HepG2 (cell line): ENCODE data around the gene FCN1. TPM values are rescaled to one million over a fixed set of nuclear protein-coding genes. Genes with fewer than 3 reads are reported as not detected.

Source experiments
- ATAC-seq: fragments of 200-7000 bp; cut with Tn5 transposase; 3 replicates; pipeline ENCODE4 v1.9.1; 2020; ENCODE audit warnings: mild to moderate bottlenecking, moderate library complexity
- BruUV-seq: library from RNA; stranded (reverse); fragments of 400-500 nt; replicated peaks from 2 replicates; lab custom pipeline; 2021; lab: Mats Ljungman, UMichigan
- CTCF ChIA-PET: fragments of 300-600 bp; formaldehyde crosslinking; extraction: SDS; loops from one replicate; lab custom pipeline; 2021; ENCODE audit warnings: low total read pairs, inconsistent platforms, low intra/inter-chr PET ratio; lab: Yijun Ruan, JAX
- POLR2A ChIA-PET: fragments of 350-600 bp; sonication (Branson Sonifier 250); formaldehyde crosslinking; loops from one replicate; lab custom pipeline; 2020; ENCODE audit warnings: antibody characterized with exemption, inconsistent platforms; lab: Yijun Ruan, JAX
- DNase-seq: peaks from one replicate; pipeline ENCODE4 v3.0.0-alpha.2; 2015; ENCODE audit warnings: low spot score
- FAIRE-seq: peaks from 3 replicates; lab custom pipeline; 2011; peaks lifted over from hg19 to GRCh38; lab: Jason Lieb, UNC
- H2AFZ ChIP-seq: one replicate; pipeline ENCODE4 v1.6.1; 2011; ENCODE audit warnings: low read length, inconsistent platforms
- H3K27ac ChIP-seq: fragments of 300-600 bp; 3 replicates; pipeline ENCODE4 v1.8.0; 2011; ENCODE audit warnings: mixed run types, mild to moderate bottlenecking, mixed read lengths, low read length, inconsistent platforms; ENCODE audit not compliant: insufficient read depth; ENCODE audit errors: extremely low read length
- H3K27me3 ChIP-seq, 2 experiments: fragments of 200-600 bp in 1 of 2; 2 replicates in 1 of 2; 3 replicates in 1 of 2; pipeline versions ENCODE4 v1.6.0 to v1.8.0; 2011; ENCODE audit warnings: low read length in 2 of 2, mild to moderate bottlenecking in 2 of 2, moderate library complexity in 2 of 2, inconsistent platforms in 1 of 2; ENCODE audit not compliant: insufficient read depth in 2 of 2, control insufficient read depth in 1 of 2
- H3K36me3 ChIP-seq, 2 experiments: fragments of 200-600 bp in 1 of 2; replicated peaks in 1 of 2; 2 replicates in 1 of 2; 3 replicates in 1 of 2; pipeline versions ENCODE4 v1.5.1 to v1.8.0; 2011; ENCODE audit warnings: low read length in 2 of 2, inconsistent platforms in 1 of 2; ENCODE audit not compliant: insufficient read depth in 2 of 2, control insufficient read depth in 1 of 2
- H3K4me1 ChIP-seq: 2 replicates; pipeline ENCODE4 v1.5.1; 2012; ENCODE audit warnings: low read length, inconsistent platforms; ENCODE audit not compliant: insufficient read depth
- H3K4me2 ChIP-seq: 2 replicates; pipeline ENCODE4 v1.6.0; 2011; ENCODE audit warnings: low read depth, low read length, inconsistent platforms
- H3K4me3 ChIP-seq, 3 experiments: fragments of 200-600 bp in 1 of 3; sonication (generic), shearing (Covaris generic) in 1 of 3; replicated peaks in 1 of 3; 2 replicates each; pipeline ENCODE4 v1.5.1; 2011 to 2016; ENCODE audit warnings: low read length in 3 of 3, inconsistent platforms in 2 of 3, low read depth in 2 of 3, mild to moderate bottlenecking in 2 of 3, control low read depth in 1 of 3, mixed read lengths in 1 of 3; ENCODE audit not compliant: insufficient read depth in 1 of 3
- H3K79me2 ChIP-seq: one replicate; pipeline ENCODE4 v1.6.1; 2011; ENCODE audit warnings: low read length, inconsistent platforms; ENCODE audit not compliant: insufficient read depth
- H3K9ac ChIP-seq: 2 replicates; pipeline ENCODE4 v1.6.0; 2011; ENCODE audit warnings: mild to moderate bottlenecking, low read depth, low read length, inconsistent platforms; ENCODE audit not compliant: insufficient read depth
- H3K9me3 ChIP-seq: 2 replicates; pipeline ENCODE4 v1.5.1; 2012; ENCODE audit warnings: mild to moderate bottlenecking, low read length
- H4K20me1 ChIP-seq: 2 replicates; pipeline ENCODE4 v1.6.0; 2011; ENCODE audit warnings: inconsistent platforms, mild to moderate bottlenecking, low read length, moderate library complexity; ENCODE audit not compliant: insufficient read depth
- NR2F2 ChIP-seq: IDR thresholded peaks from 2 replicates; pipeline ENCODE4 v1.6.1; 2012; ENCODE audit warnings: low read depth, inconsistent platforms, borderline replicate concordance
- POLR2G ChIP-seq: fragments of 200-400 bp; formaldehyde crosslinking; IDR thresholded peaks from 2 replicates; pipeline ENCODE4 v1.6.1; 2018; ENCODE audit warnings: mild to moderate bottlenecking, low read depth, low read length, moderate library complexity
- RARG ChIP-seq: sonication (generic); formaldehyde crosslinking; IDR thresholded peaks from 2 replicates; pipeline ENCODE4 v1.4.0; 2020; ENCODE audit warnings: low read depth, mild to moderate bottlenecking, missing genetic modification reagents
- SIN3B ChIP-seq: fragments of 150-350 bp; IDR thresholded peaks from 2 replicates; pipeline ENCODE4 v1.6.1; 2014; ENCODE audit warnings: low read length
- SIX1 ChIP-seq: sonication (generic); formaldehyde crosslinking; IDR thresholded peaks from 2 replicates; pipeline ENCODE4 v1.4.0; 2020; ENCODE audit warnings: missing genetic modification reagents, borderline replicate concordance
- SIX4 ChIP-seq: sonication (generic); formaldehyde crosslinking; IDR thresholded peaks from 2 replicates; pipeline ENCODE4 v1.4.0; 2020; ENCODE audit warnings: missing genetic modification reagents
- TMF1 ChIP-seq: sonication (generic); formaldehyde crosslinking; IDR thresholded peaks from 2 replicates; pipeline ENCODE4 v1.8.1; 2022; ENCODE audit warnings: low read depth, missing genetic modification reagents
- ZKSCAN8 ChIP-seq: IDR thresholded peaks from 2 replicates; pipeline ENCODE4 v1.6.1; 2016; ENCODE audit warnings: borderline replicate concordance, missing genetic modification reagents, missing compliant biosample characterization
- ZNF124 ChIP-seq: sonication (generic); formaldehyde crosslinking; IDR thresholded peaks from 2 replicates; pipeline ENCODE4 v1.4.0; 2020; ENCODE audit warnings: missing genetic modification reagents
- ZNF552 ChIP-seq: sonication (generic); formaldehyde crosslinking; IDR thresholded peaks from 2 replicates; pipeline ENCODE4 v1.9.0; 2022; ENCODE audit warnings: missing genetic modification reagents, mild to moderate bottlenecking, borderline replicate concordance
- ZNF768 ChIP-seq: sonication (generic); formaldehyde crosslinking; IDR thresholded peaks from 2 replicates; pipeline ENCODE4 v1.4.0; 2020; ENCODE audit warnings: missing genetic modification reagents
- WGBS: methylation state at CpG from one replicate; pipeline ENCODE4 v1.1.6; 2017; ENCODE audit warnings: low lambda C conversion rate; 5-methylcytosine and 5-hydroxymethylcytosine counted together
- in situ Hi-C: cut with HindIII; loops from 2 replicates; pipeline ENCODE4 v1.10.0; 2017; ENCODE audit warnings: low pct_unique_long_range_greater_than_20kb; ENCODE audit not compliant: extremely low pct_ligation_motif_present
- intact Hi-C: fragments of 100-400 bp; cut with micrococcal nuclease; formaldehyde crosslinking; loops from one replicate; pipeline ENCODE4 v1.10.0; 2022; ENCODE audit not compliant: unreplicated experiment
- polyA plus RNA-seq, 8 experiments: library from polyadenylated mRNA; depleted of rRNA in 3 of 8; stranded (reverse) in 7 of 8; unstranded in 1 of 8; fragments of >200 nt; fragmentation: Illumina TruSeq in 4 of 8; extraction: Trizol in 4 of 8; gene quantifications; 2 replicates each; pipeline versions ENCODE4 v1.2.1 to v1.2.3, GENCODE V29; 2011 to 2016; ENCODE audit warnings: low read depth in 4 of 8, missing spikeins in 1 of 8, mixed read lengths in 1 of 8; ENCODE audit not compliant: insufficient read depth in 1 of 8
- total RNA-seq, 5 experiments: library from RNA; depleted of rRNA; stranded (reverse); fragments of >200 nt; fragmentation: Illumina TruSeq; extraction: Trizol; gene quantifications; 2 replicates each; pipeline ENCODE4 v1.2.3, GENCODE V29; 2016; ENCODE audit warnings: low read depth in 1 of 5
- TF ChIP-seq, protein P1 (sequence below): sonication (generic); formaldehyde crosslinking; IDR thresholded peaks from 2 replicates; pipeline ENCODE4 v1.5.1; 2020; ENCODE audit warnings: missing genetic modification reagents, mild to moderate bottlenecking, borderline replicate concordance
- TF ChIP-seq, protein P2 (sequence below): IDR thresholded peaks from 2 replicates; pipeline ENCODE4 v1.6.1; 2016; ENCODE audit warnings: low read depth, borderline replicate concordance
- TF ChIP-seq, protein P3 (sequence below): IDR thresholded peaks from 2 replicates; pipeline ENCODE4 v1.6.1; 2012; ENCODE audit warnings: low read length, improper control_type of control experiment
- TF ChIP-seq, protein P4 (sequence below): IDR thresholded peaks from 2 replicates; pipeline ENCODE4 v1.6.1; 2012; ENCODE audit warnings: inconsistent platforms
- TF ChIP-seq, protein P5 (sequence below): IDR thresholded peaks from 2 replicates; pipeline ENCODE4 v1.6.1; 2016; ENCODE audit warnings: control low read depth
- TF ChIP-seq, protein P6 (sequence below): sonication (generic); formaldehyde crosslinking; IDR thresholded peaks from 2 replicates; pipeline ENCODE4 v1.4.0; 2020; ENCODE audit warnings: mild to moderate bottlenecking, missing genetic modification reagents

Gene FCN1
- total and polyA plus RNA-seq, 2 of the 13 experiments (the other 11 are each of a cell fraction or from before 2014, with no cell fraction given) = not detected

DNA sequence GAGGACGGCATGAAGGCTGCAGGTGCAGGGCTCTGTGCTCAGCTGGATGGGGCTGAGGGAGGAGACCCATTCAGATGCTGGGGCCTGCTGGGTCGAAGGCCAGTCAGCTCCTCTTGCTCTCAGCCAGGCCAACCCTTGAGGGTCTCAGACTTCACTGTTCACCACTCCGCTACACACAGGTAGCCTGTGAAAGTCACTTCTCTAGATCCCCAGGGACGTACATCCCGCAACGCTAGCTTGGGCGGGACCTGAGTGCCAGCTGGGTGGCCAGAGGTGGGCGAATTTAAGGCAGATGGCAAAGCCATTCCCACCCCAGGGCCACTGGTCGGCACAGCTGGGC is 42.2 kb upstream of the FCN1 start (continued):
- TF ChIP-seq SIX4 (CRISPR knock-in tag) (no peak), RARG (CRISPR knock-in tag) (no peak), ZNF768 (no peak)
- TF ChIP-seq, protein P1, sequence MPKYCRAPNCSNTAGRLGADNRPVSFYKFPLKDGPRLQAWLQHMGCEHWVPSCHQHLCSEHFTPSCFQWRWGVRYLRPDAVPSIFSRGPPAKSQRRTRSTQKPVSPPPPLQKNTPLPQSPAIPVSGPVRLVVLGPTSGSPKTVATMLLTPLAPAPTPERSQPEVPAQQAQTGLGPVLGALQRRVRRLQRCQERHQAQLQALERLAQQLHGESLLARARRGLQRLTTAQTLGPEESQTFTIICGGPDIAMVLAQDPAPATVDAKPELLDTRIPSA (CRISPR knock-in tag) = no peak

DNA sequence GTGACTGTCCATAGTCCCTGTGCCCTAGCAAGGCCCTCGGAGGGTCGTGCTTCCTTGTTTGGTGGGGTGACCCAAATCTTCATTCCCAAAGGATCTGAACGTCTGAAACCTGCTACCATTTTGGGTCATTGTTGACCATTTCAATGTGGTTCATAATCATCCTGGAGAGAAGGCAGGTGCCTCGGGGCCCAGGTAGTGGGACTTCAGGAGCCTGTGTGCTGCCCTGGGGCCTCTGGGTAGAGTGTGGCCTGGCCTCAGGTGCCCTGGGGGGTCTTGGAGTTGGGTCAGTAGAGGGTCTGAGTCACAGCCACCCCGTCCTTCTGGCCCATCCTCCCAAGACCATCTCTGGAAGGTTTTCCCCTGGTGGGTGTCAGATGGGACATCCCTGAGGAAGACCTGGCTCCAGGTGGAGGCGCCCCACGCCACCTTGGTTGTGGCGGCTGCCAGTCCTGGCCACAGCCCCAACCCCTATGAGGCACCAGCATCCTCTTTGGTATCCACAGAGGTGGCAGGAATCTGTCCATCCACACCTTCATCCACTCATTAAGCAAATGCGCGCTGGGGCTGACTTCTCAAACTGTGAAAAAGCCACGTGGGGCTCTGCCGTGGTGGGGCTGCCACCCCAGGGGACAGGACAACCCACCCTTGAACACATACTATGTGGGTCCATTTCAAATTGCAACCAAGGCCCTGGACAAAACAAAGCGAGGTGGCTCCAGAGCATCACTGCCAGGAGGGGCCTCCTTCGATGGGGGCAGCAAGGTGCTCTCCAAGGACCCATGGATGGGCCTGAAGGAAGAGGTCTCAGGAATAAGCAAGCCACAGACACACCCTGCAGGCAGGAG is 41.6 kb upstream of the FCN1 start:
- Histone ChIP-seq H3K4me1 (no peaks in the 10 kb centered on the region), H3K4me2 (no peak overlapping the region), H4K20me1 (no peaks in the 10 kb centered on the region), H3K9ac (no peak overlapping the region), H3K79me2 (no peaks in the 10 kb centered on the region), H3K4me3 (no peak overlapping the region), H2AFZ (no peak overlapping the region), H3K27ac (no peak overlapping the region), H3K27me3 (peaks cover 11 to 34% of the 10 kb centered on the region in 2 experiments; a peak in 4 of 5 replicates), H3K9me3 (no peaks in the 10 kb centered on the region), H3K36me3 (no peaks in the 10 kb centered on the region)
- intact Hi-C loops (no loop called here), in situ Hi-C loops (no loop called here)
- POLR2A ChIA-PET = no interaction called here
- no peak for DNase-seq
- FAIRE-seq = no peak
- WGBS = 4% methylated on average over 8 of the region's 14 CpGs
- no peak for ATAC-seq
- CTCF ChIA-PET = no interaction called here
- BruUV-seq = no TSS peak
- TF ChIP-seq, protein P2, sequence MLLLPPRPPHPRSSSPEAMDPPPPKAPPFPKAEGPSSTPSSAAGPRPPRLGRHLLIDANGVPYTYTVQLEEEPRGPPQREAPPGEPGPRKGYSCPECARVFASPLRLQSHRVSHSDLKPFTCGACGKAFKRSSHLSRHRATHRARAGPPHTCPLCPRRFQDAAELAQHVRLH (CRISPR knock-in tag) = no peak
- TF ChIP-seq, protein P3, sequence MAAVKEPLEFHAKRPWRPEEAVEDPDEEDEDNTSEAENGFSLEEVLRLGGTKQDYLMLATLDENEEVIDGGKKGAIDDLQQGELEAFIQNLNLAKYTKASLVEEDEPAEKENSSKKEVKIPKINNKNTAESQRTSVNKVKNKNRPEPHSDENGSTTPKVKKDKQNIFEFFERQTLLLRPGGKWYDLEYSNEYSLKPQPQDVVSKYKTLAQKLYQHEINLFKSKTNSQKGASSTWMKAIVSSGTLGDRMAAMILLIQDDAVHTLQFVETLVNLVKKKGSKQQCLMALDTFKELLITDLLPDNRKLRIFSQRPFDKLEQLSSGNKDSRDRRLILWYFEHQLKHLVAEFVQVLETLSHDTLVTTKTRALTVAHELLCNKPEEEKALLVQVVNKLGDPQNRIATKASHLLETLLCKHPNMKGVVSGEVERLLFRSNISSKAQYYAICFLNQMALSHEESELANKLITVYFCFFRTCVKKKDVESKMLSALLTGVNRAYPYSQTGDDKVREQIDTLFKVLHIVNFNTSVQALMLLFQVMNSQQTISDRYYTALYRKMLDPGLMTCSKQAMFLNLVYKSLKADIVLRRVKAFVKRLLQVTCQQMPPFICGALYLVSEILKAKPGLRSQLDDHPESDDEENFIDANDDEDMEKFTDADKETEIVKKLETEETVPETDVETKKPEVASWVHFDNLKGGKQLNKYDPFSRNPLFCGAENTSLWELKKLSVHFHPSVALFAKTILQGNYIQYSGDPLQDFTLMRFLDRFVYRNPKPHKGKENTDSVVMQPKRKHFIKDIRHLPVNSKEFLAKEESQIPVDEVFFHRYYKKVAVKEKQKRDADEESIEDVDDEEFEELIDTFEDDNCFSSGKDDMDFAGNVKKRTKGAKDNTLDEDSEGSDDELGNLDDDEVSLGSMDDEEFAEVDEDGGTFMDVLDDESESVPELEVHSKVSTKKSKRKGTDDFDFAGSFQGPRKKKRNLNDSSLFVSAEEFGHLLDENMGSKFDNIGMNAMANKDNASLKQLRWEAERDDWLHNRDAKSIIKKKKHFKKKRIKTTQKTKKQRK = no peak
- TF ChIP-seq, protein P4, sequence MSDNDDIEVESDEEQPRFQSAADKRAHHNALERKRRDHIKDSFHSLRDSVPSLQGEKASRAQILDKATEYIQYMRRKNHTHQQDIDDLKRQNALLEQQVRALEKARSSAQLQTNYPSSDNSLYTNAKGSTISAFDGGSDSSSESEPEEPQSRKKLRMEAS = no peak
- TF ChIP-seq SIX1 (CRISPR knock-in tag) = no peak
- TF ChIP-seq POLR2G = no peak
- TF ChIP-seq SIN3B = no peak
- TF ChIP-seq ZNF124 (CRISPR knock-in tag) = no peak
- TF ChIP-seq, protein P5, sequence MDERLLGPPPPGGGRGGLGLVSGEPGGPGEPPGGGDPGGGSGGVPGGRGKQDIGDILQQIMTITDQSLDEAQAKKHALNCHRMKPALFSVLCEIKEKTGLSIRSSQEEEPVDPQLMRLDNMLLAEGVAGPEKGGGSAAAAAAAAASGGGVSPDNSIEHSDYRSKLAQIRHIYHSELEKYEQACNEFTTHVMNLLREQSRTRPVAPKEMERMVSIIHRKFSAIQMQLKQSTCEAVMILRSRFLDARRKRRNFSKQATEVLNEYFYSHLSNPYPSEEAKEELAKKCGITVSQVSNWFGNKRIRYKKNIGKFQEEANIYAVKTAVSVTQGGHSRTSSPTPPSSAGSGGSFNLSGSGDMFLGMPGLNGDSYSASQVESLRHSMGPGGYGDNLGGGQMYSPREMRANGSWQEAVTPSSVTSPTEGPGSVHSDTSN = no peak
- TF ChIP-seq ZNF552 = no peak
- no peak for TF ChIP-seq TMF1 (CRISPR knock-in tag)
- no peak for TF ChIP-seq NR2F2
- TF ChIP-seq, protein P6, sequence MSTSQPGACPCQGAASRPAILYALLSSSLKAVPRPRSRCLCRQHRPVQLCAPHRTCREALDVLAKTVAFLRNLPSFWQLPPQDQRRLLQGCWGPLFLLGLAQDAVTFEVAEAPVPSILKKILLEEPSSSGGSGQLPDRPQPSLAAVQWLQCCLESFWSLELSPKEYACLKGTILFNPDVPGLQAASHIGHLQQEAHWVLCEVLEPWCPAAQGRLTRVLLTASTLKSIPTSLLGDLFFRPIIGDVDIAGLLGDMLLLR (CRISPR knock-in tag) = no peak
- no peak for TF ChIP-seq ZKSCAN8
